Liver (tissue), 9 donors: ENCODE data around the gene PLA2G10. TPM values are rescaled to one million over a fixed set of nuclear protein-coding genes. Genes with fewer than 3 reads are reported as not detected.

Source experiments
- DNase-seq: peaks from one replicate; pipeline ENCODE4 v3.0.0-alpha.2; 2017; ENCODE audit warnings: low spot score
- H3K27ac ChIP-seq, 2 donors: one replicate each; pipeline ENCODE4 v1.7.0; 2013; ENCODE audit warnings: inconsistent platforms in 2 of 2, low read length in 2 of 2, control low read depth in 1 of 2, low read depth in 1 of 2, mild to moderate bottlenecking in 1 of 2
- H3K27me3 ChIP-seq, 4 donors: one replicate each; pipeline versions ENCODE4 v1.6.1 to v1.7.0; 2013; ENCODE audit warnings: low read length in 3 of 4, inconsistent platforms in 1 of 4, mild to moderate bottlenecking in 1 of 4, moderate library complexity in 1 of 4; ENCODE audit not compliant: control insufficient read depth in 4 of 4, insufficient read depth in 4 of 4
- H3K36me3 ChIP-seq, 4 donors: one replicate each; pipeline versions ENCODE4 v1.6.1 to v1.7.0; 2013; ENCODE audit warnings: low read length in 3 of 4, mild to moderate bottlenecking in 3 of 4, low read depth in 1 of 4, moderate library complexity in 1 of 4; ENCODE audit not compliant: control insufficient read depth in 4 of 4, insufficient read depth in 3 of 4
- H3K4me1 ChIP-seq, 4 donors: one replicate each; pipeline versions ENCODE4 v1.6.1 to v1.7.0; 2013; ENCODE audit warnings: low read length in 3 of 4, mild to moderate bottlenecking in 3 of 4, moderate library complexity in 1 of 4; ENCODE audit not compliant: control insufficient read depth in 4 of 4, insufficient read depth in 4 of 4
- H3K4me3 ChIP-seq, 3 donors: one replicate each; pipeline versions ENCODE4 v1.6.1 to v1.7.0; 2013; ENCODE audit warnings: low read length in 3 of 3, control low read depth in 1 of 3, low read depth in 1 of 3, mild to moderate bottlenecking in 1 of 3
- H3K9ac ChIP-seq, 2 donors: one replicate each; pipeline ENCODE4 v1.7.0; 2013; ENCODE audit warnings: low read length in 2 of 2, mild to moderate bottlenecking in 2 of 2, moderate library complexity in 2 of 2, control low read depth in 1 of 2, low read depth in 1 of 2
- H3K9me3 ChIP-seq, 4 donors: one replicate each; pipeline versions ENCODE4 v1.6.1 to v1.7.0; 2013; ENCODE audit warnings: low read length in 3 of 4; ENCODE audit not compliant: control insufficient read depth in 4 of 4
- ATF3 ChIP-seq: IDR thresholded peaks from 2 replicates; pipeline ENCODE4 v1.6.1; 2016; ENCODE audit warnings: antibody characterized with exemption
- CTCF ChIP-seq: fragments of 150-350 bp; IDR thresholded peaks from 2 replicates; pipeline ENCODE4 v1.5.1; 2017; ENCODE audit warnings: improper control_type of control experiment, low read depth, low read length; ENCODE audit not compliant: missing input control
- EGR1 ChIP-seq, 2 donors: IDR thresholded peaks; 2 replicates each; pipeline ENCODE4 v1.6.1; 2016 to 2018; ENCODE audit warnings: antibody characterized with exemption in 2 of 2, low read depth in 2 of 2
- FOXA1 ChIP-seq: IDR thresholded peaks from 2 replicates; pipeline ENCODE4 v1.6.1; 2016; ENCODE audit warnings: antibody characterized with exemption
- FOXA2 ChIP-seq: IDR thresholded peaks from 2 replicates; pipeline ENCODE4 v1.6.1; 2016; ENCODE audit warnings: antibody characterized with exemption
- GABPA ChIP-seq, 2 donors: IDR thresholded peaks in 1 of 2; conservative IDR thresholded peaks in 1 of 2; 2 replicates each; pipeline ENCODE4 v1.6.1; 2016; ENCODE audit warnings: antibody characterized with exemption in 2 of 2, mild to moderate bottlenecking in 1 of 2, moderate library complexity in 1 of 2
- HNF4A ChIP-seq, 2 donors: conservative IDR thresholded peaks; 2 replicates each; pipeline ENCODE4 v1.6.1; 2016; ENCODE audit warnings: antibody characterized with exemption in 2 of 2, mild to moderate bottlenecking in 2 of 2
- JUND ChIP-seq, 2 donors: IDR thresholded peaks; 2 replicates each; pipeline ENCODE4 v1.6.1; 2016; ENCODE audit warnings: antibody characterized with exemption in 2 of 2
- MAX ChIP-seq: IDR thresholded peaks from 2 replicates; pipeline ENCODE4 v1.6.1; 2016; ENCODE audit warnings: antibody characterized with exemption
- RAD21 ChIP-seq, 2 donors: IDR thresholded peaks; 2 replicates each; pipeline ENCODE4 v1.6.1; 2016; ENCODE audit warnings: antibody characterized with exemption in 2 of 2, mild to moderate bottlenecking in 2 of 2
- REST ChIP-seq: IDR thresholded peaks from 2 replicates; pipeline ENCODE4 v1.6.1; 2016; ENCODE audit warnings: antibody characterized with exemption, mild to moderate bottlenecking
- SP1 ChIP-seq: IDR thresholded peaks from 2 replicates; pipeline ENCODE4 v1.6.1; 2018; ENCODE audit warnings: antibody characterized with exemption, mild to moderate bottlenecking
- TAF1 ChIP-seq: conservative IDR thresholded peaks from 2 replicates; pipeline ENCODE4 v1.6.1; 2016; ENCODE audit warnings: antibody characterized with exemption, mild to moderate bottlenecking
- YY1 ChIP-seq: IDR thresholded peaks from 2 replicates; pipeline ENCODE4 v1.6.1; 2016; ENCODE audit warnings: antibody characterized with exemption, mild to moderate bottlenecking
- ZBTB33 ChIP-seq: IDR thresholded peaks from 2 replicates; pipeline ENCODE4 v1.6.1; 2016; ENCODE audit warnings: antibody characterized with exemption
- WGBS: extraction: QIAGEN DNeasy Blood & Tissue Kit; methylation state at CpG from one replicate; pipeline ENCODE4 v1.1.7; 2013; 5-methylcytosine and 5-hydroxymethylcytosine counted together
- polyA plus RNA-seq, 2 donors: library from polyadenylated mRNA; stranded (reverse) in 1 of 2; unstranded in 1 of 2; fragments of 200-250 nt in 1 of 2; fragments of >200 nt in 1 of 2; fragmentation: Nextera tagmentation in 1 of 2; extraction: Ambion mirVana in 1 of 2; gene quantifications; one replicate each; pipeline versions ENCODE4 v1.2.1 to v1.2.3, GENCODE V29; 2013 to 2015
- total RNA-seq, 2 donors: library from RNA; depleted of rRNA; stranded (reverse); fragments of >200 nt; gene quantifications; one replicate each; pipeline ENCODE4 v1.2.3, GENCODE V29; 2014
- donor health status: healthy.
- donor health status: healthy.
- donor health status: healthy.
- donor health status: healthy.
- donor health status: healthy.

Gene PLA2G10
- total and polyA plus RNA-seq, 4 donors = not detected

- Histone ChIP-seq H3K9ac (peak overlapping the region; percentile 93 to 97), H3K27me3 (no peaks in the 10 kb centered on the region), H3K36me3 (peaks cover 6 to 21% (median 13%) of the 10 kb centered on the region in 4 donors), H3K4me1 (peaks cover 8 to 38% (median 22%) of the 10 kb centered on the region in 4 donors), H3K9me3 (no peaks in the 10 kb centered on the region), H3K4me3 (peak overlapping the region; percentile 70 to 96 (median 83)), H3K27ac (peak overlapping the region; percentile 86 to 91)
- DNase-seq = no peak
- TF ChIP-seq ZBTB33 (no peak), ATF3 (no peak), JUND (IDR thresholded peaks at IDR 0.05) (no peak), EGR1 (IDR thresholded peaks at IDR 0.05; ENCODE audit: low read depth in 2 of 2) (no peak), TAF1 (no peak)
- 3% methylated on average over 17 of the region's 17 CpGs for WGBS
These were observed 64.5 kb downstream of the PLA2G10 start for GRCh38 chr16:14629612-14629918.

- peaks cover 8 to 25% (median 15%) of the 10 kb centered on the region in 4 donors for H3K36me3 ChIP-seq
- H3K27ac ChIP-seq = peak overlapping the region; percentile 86 to 91
- peak overlapping the region; percentile 70 to 96 (median 83) for H3K4me3 ChIP-seq
- H3K27me3 ChIP-seq = no peaks in the 10 kb centered on the region
- DNase-seq = no peak
- peak overlapping the region; percentile 93 to 97 for H3K9ac ChIP-seq
- no peak for TF ChIP-seq HNF4A (conservative IDR thresholded peaks at IDR 0.05)
- 68% methylated on average over 12 of the region's 12 CpGs for whole genome bisulfite sequencing
- no peaks in the 10 kb centered on the region for H3K9me3 ChIP-seq
- H3K4me1 ChIP-seq = peaks cover 6 to 33% (median 17%) of the 10 kb centered on the region in 4 donors
These were observed 65.1 kb downstream of the PLA2G10 start for GRCh38 chr16:14628806-14629611.

GRCh38 chr16:14627078-14627477, 67.0 kb downstream of the PLA2G10 start:
- no peak for TF ChIP-seq YY1
- TF ChIP-seq FOXA2 = no peak
- no peak for TF ChIP-seq REST
- TF ChIP-seq ZBTB33 = no peak
- TF ChIP-seq TAF1 = no peak
- TF ChIP-seq SP1 = peak; percentile 46
- peak; percentile 53 to 68 for TF ChIP-seq HNF4A (conservative IDR thresholded peaks at IDR 0.05)
- no peak for TF ChIP-seq EGR1 (IDR thresholded peaks at IDR 0.05; ENCODE audit: low read depth in 2 of 2)
- no peak for TF ChIP-seq GABPA (IDR thresholded peaks at IDR 0.05 in 1 of 2, conservative IDR thresholded peaks at IDR 0.05 in 1 of 2)
- TF ChIP-seq MAX = no peak
- no peak for TF ChIP-seq CTCF
- no peak for TF ChIP-seq FOXA1
- no peak for TF ChIP-seq RAD21 (IDR thresholded peaks at IDR 0.05)
- no peak for TF ChIP-seq JUND (IDR thresholded peaks at IDR 0.05)
- no peak for TF ChIP-seq ATF3
- no peak overlapping the region for H3K4me3 ChIP-seq
- H3K9me3 ChIP-seq = no peaks in the 10 kb centered on the region
- no peak for DNase-seq
- 61% methylated on average over 4 of the region's 4 CpGs for WGBS
- H3K36me3 ChIP-seq = peaks cover 9 to 36% (median 20%) of the 10 kb centered on the region in 4 donors
- no peaks in the 10 kb centered on the region for H3K27me3 ChIP-seq
- H3K27ac ChIP-seq = no peak overlapping the region
- no peak overlapping the region for H3K9ac ChIP-seq
- H3K4me1 ChIP-seq = peaks cover 3 to 21% (median 13%) of the 10 kb centered on the region in 4 donors
